Activated CD4-positive, alpha-beta T cell treated with anti-CD3 and anti-CD28 coated beads, Interleukin-2, Interleukin-4, amounts not matched to agents 100 ng/mL and 50 ng/mL, durations not matched to agents 16 hours and 8 hours (primary cell): ENCODE data around the gene BCAN.
"Not testable (repeated sequence)": the region's sequence is repeated elsewhere in the genome, so short reads cannot be mapped to it uniquely, and the experiment has no call there.

Experiments used
- DNase-seq: peaks from one replicate; pipeline ENCODE4 v3.0.0-alpha.2; 2020; ENCODE audit warnings: low spot score

The BCAN gene, protein sequence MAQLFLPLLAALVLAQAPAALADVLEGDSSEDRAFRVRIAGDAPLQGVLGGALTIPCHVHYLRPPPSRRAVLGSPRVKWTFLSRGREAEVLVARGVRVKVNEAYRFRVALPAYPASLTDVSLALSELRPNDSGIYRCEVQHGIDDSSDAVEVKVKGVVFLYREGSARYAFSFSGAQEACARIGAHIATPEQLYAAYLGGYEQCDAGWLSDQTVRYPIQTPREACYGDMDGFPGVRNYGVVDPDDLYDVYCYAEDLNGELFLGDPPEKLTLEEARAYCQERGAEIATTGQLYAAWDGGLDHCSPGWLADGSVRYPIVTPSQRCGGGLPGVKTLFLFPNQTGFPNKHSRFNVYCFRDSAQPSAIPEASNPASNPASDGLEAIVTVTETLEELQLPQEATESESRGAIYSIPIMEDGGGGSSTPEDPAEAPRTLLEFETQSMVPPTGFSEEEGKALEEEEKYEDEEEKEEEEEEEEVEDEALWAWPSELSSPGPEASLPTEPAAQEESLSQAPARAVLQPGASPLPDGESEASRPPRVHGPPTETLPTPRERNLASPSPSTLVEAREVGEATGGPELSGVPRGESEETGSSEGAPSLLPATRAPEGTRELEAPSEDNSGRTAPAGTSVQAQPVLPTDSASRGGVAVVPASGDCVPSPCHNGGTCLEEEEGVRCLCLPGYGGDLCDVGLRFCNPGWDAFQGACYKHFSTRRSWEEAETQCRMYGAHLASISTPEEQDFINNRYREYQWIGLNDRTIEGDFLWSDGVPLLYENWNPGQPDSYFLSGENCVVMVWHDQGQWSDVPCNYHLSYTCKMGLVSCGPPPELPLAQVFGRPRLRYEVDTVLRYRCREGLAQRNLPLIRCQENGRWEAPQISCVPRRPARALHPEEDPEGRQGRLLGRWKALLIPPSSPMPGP

GRCh38 chr1:156641761-156642264, at the start of gene BCAN:
TSS of gene BCAN (plus strand) at chr1:156642117. CDS start at chr1:156646055, 3,938 bp downstream.
- no peak for DNase-seq

DNA sequence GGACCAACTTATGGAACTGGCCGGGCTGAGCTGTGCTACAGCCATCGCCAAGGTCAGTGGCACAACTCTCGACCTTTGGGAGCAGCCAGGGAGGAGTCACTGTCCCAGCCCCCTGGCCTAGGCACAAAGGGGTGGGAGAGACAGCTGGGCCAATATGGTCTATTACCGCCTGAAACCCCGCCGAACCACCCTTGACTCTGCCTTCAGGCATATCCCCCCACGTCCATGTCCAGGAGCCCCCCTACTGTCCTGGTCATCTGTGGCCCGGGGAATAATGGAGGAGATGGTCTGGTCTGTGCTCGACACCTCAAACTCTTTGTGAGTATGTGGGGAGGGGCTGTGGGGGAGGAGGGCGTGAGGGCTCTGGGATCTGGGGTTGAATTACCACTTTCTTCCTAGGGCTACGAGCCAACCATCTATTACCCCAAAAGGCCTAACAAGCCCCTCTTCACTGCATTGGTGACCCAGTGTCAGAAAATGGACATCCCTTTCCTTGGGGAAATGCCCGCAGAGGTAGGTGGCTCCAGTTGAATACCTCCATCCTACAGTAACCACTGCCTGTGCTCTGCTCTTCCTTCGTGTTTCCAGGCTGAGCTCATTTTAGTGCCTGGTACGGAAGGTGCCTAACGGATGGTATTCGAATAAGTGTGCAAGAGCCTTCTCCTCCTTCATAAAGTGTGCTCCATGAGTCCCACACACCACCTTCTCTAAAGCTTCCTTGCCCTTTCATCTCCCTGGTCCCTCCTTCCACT, 49.6 kb upstream of the BCAN start:
- DNase-seq, result no peak

- no peak for DNase-seq
These were observed 48.8 kb upstream of the BCAN start for GRCh38 chr1:156592910-156593660.

GRCh38 chr1:156593661-156593989, 48.3 kb upstream of the BCAN start:
- DNase-seq, result no peak

GRCh38 chr1:156594190-156594589, 47.7 kb upstream of the BCAN start:
- DNase-seq, result no peak

DNA sequence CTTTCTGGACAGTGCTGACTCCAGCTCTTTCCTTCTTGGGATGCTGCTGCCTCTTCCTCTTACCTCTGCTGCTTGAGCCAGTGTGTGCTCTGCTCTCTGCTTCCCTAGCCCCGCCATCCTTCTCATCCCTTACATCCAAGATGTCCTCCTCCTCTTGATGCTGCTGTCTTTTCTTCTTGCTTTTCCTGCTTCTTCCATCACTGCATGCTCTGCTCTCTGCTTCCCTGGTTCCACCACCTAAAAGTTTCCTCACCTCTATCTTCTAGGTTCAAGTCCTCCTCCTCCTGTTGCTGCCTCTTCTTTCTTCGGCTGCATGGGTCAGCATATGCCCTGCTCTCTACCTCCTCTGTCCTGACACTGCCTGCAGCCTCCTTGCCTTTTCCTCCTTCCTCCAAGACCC, 46.9 kb upstream of the BCAN start:
- DNase-seq, result no peak

GRCh38 chr1:156596426-156596825, 45.5 kb upstream of the BCAN start:
- DNase-seq, result no peak

GRCh38 chr1:156598125-156598524, 43.8 kb upstream of the BCAN start:
- no peak for DNase-seq

- DNase-seq, result no peak
These were observed 43.0 kb upstream of the BCAN start for GRCh38 chr1:156598731-156599432.

DNA sequence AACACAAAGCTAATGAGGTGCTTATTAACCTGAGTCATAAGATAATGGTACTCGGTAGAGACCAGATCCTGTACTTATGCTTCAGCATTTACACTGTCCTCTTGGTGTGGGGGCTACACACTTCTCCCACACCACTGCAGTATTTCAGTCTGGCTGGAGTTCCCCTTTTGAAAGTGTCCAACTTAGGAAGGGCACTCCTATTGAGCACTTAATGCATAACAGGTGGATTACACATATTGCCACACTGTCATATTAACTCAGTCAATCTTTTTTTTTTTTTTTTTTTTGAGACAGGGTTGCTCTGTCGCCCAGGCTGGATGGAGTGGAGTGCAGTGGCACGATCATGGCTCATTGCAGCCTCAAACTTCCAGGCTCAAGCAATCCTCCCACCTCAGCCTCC, 42.1 kb upstream of the BCAN start:
- peak; percentile 50 for DNase-seq

DNA sequence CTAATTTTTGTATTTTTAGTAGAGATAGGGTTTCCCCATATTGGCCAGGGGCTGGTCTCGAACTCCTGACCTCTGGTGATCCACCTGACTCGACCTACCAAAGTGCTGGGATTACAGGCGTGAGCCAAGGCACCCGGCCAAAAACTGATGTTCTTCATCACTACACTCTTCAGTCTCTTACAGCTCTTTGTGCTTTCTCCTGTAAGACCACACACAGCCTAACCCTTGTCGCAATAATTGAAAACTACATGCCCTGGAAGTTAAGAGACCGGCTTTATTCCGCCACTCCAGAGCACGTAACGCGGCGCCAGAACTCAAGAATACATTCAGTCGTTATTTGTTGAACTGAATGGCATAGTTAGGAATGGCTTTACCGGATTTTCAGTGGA, 41.2 kb upstream of the BCAN start:
- no peak for DNase-seq

GRCh38 chr1:156601122-156601830, 40.6 kb upstream of the BCAN start, which contains the start of gene GPATCH4:
TSS of gene GPATCH4 (minus strand) at chr1:156601479.
- peak; percentile 90 for DNase-seq

DNA sequence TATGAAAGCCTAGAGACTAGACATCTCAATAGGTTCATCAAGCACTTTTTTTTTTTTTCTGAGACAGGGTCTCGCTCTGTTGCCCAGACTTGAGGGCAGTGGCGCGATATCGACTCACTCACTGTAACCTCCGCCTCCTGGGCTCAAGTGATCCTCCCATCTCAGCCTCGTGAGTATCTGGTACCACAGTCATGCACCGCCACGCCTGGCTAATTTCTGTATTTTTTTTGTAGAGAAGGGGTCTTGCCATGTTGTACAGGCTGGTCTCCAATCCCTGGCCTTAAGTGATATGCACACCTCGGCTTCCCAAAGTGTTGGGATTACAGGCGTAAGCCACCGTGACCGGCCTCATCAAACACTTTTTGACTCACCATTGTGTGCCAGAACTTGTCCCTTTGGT, 40.0 kb upstream of the BCAN start:
- DNase-seq, result no peak

DNA sequence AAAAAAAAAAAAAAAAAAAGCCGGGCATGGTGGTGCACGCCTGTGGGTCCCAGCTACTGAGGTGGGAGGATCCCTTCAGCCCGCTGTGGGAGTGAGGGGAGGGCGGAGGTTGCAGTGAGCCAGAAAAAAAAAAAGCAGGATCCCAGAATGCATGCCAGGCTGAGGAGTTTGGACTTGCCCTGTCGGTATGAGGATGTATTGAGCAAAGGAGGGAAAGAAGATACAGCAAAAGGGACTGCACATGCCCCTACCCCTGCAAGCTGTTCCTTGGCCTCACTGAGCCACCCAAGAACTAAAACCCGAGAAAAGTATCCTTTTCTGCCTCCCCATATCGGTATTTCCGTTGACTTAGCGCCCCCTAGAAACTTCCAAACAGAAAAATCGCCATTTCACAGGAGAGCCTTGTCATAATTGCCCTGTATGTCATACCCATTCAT, 39.3 kb upstream of the BCAN start:
- DNase-seq, result no peak

DNA sequence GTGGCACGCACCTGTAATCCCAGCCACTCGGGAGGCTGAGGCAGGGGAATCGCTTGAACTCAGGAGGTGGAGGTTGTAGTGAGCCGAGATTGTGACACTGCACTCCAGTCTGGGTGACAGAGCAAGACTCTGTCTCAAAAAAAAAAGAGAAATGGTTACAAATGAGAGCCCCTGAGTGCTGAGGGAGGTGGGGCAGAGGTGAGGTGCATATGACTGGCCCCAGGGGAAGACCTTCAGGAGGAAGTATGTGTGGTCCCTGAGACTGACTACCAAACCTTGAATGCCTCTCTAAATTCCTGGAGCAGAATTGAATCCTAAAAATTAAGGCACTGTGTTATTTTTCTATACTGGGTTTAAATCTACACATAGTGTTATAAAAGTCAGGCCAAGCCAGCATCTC, 34.6 kb upstream of the BCAN start:
- not testable (repeated sequence) for DNase-seq

- DNase-seq, result peak; percentile 76
These were observed 33.8 kb upstream of the BCAN start for GRCh38 chr1:156608036-156608674.

GRCh38 chr1:156608981-156609380, 32.9 kb upstream of the BCAN start:
- DNase-seq, result peak; percentile 64

DNA sequence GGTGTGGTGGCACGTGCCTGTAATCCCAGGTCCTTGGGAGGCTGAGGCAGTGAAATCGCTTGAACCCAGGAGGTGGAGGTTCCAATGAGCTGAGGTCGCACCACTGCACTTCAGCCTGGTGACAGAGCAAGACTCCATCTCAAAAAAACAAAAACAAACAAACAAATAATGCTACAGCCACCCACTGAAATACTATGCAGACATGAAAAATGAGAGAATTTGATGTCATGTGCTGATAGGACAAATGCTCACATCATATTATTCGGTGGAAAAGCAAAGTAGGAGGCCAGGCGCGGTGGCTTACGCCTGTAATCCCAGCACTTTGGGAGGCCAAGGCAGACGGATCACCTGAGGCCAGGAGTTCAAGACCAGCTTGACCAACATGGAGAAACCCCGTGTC, 31.8 kb upstream of the BCAN start:
- not testable (repeated sequence) for DNase-seq

DNA sequence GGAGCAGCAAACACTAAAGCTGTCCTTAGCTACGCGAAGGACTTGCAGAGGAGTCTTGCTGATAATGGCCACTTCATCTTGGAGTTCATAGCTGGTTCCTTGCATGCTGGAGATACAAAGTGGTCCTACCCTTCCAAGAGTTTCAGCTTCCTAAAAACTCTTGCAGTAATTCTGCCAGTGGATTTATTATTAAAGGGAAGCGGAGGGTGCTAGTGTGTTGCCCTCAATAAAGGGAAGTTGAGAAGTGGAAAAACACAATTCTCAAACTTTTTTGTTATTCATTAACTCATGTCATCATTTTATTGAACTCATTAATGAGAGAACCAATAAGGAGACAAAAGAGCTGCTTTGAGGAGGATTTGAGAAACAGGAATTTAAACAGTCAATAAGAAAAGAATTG, 29.3 kb upstream of the BCAN start:
- DNase-seq, result no peak

DNA sequence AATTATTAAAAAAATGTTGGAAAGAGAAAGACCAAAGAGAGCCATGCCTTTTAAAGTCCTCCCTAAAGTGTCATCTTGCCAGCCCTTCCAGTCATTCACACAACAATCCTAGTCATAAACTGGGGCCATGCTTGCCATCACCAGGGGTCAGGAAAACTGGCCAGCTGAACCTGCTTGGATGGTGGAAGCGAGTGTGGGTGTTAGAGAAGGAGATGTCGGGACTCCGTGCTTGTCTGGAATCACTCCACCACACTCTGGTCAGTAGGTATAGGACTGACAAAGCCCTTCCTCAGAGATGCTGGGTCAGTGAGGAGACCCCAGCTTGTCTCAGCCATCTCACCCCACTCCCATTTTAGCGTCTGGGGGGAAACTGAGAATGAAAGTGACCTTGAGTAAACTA, 26.0 kb upstream of the BCAN start:
- DNase-seq, result no peak
